ENCODE measurements around the gene CCDC47.
"Not testable (repeated sequence)": the region's sequence is repeated elsewhere in the genome, so short reads cannot be mapped to it uniquely, and the experiment has no call there.

Gene CCDC47

GRCh38 chr17:63773272-63774140 is at the start of gene CCDC47:
Gene CCDC47 (minus strand): TSS chr17:63773597. CDS start chr17:63766175, 7,422 bp downstream.
- DNase-seq (ENCODE audit: low read depth in 2 of 2), result peak; percentile 92 to 96

GRCh38 chr17:63822537-63822936 is 49.1 kb upstream of the CCDC47 start:
- DNase-seq (ENCODE audit: low read depth in 2 of 2), result no peak

GRCh38 chr17:63821804-63822203 is 48.4 kb upstream of the CCDC47 start:
- no peak for DNase-seq (ENCODE audit: low read depth in 2 of 2)

GRCh38 chr17:63820963-63821561 is 47.7 kb upstream of the CCDC47 start:
- DNase-seq (ENCODE audit: low read depth in 2 of 2), result no peak

GRCh38 chr17:63819585-63820537 is 46.5 kb upstream of the CCDC47 start:
- no peak for DNase-seq (ENCODE audit: low read depth in 2 of 2)

GRCh38 chr17:63819131-63819530 is 45.7 kb upstream of the CCDC47 start:
- DNase-seq (ENCODE audit: low read depth in 2 of 2), result no peak

- no peak for DNase-seq (ENCODE audit: low read depth in 2 of 2)
Observed at GRCh38 chr17:63817736-63818385, 44.5 kb upstream of the CCDC47 start.

- DNase-seq (ENCODE audit: low read depth in 2 of 2), result no peak
Observed at GRCh38 chr17:63816669-63817068, 43.3 kb upstream of the CCDC47 start.

- DNase-seq (ENCODE audit: low read depth in 2 of 2), result no peak
Observed at GRCh38 chr17:63816123-63816522, 42.7 kb upstream of the CCDC47 start.

GRCh38 chr17:63809970-63810369 is 36.6 kb upstream of the CCDC47 start:
- no peak for DNase-seq (ENCODE audit: low read depth in 2 of 2)

GRCh38 chr17:63805591-63805990 is 32.2 kb upstream of the CCDC47 start:
- DNase-seq (ENCODE audit: low read depth in 2 of 2), result no peak

- DNase-seq (ENCODE audit: low read depth in 2 of 2), result no peak
Observed at GRCh38 chr17:63804328-63804727, 30.9 kb upstream of the CCDC47 start.

GRCh38 chr17:63800783-63801182 is 27.4 kb upstream of the CCDC47 start:
- DNase-seq (ENCODE audit: low read depth in 2 of 2), result no peak

GRCh38 chr17:63798572-63799106 is 25.2 kb upstream of the CCDC47 start:
- no peak for DNase-seq (ENCODE audit: low read depth in 2 of 2)

GRCh38 chr17:63796375-63796774 is 23.0 kb upstream of the CCDC47 start:
- DNase-seq (ENCODE audit: low read depth in 2 of 2), result not testable (repeated sequence)

- no peak for DNase-seq (ENCODE audit: low read depth in 2 of 2)
Observed at GRCh38 chr17:63792055-63792729, 18.8 kb upstream of the CCDC47 start.

GRCh38 chr17:63790057-63790456 is 16.7 kb upstream of the CCDC47 start:
- no peak for DNase-seq (ENCODE audit: low read depth in 2 of 2)

GRCh38 chr17:63786971-63787711 is 13.7 kb upstream of the CCDC47 start:
- no peak for DNase-seq (ENCODE audit: low read depth in 2 of 2)

GRCh38 chr17:63786117-63786516 is 12.7 kb upstream of the CCDC47 start:
- DNase-seq (ENCODE audit: low read depth in 2 of 2), result no peak

GRCh38 chr17:63785556-63785955 is 12.2 kb upstream of the CCDC47 start:
- no peak for DNase-seq (ENCODE audit: low read depth in 2 of 2)

Data from stimulated activated CD4-positive, alpha-beta T cell treated with anti-CD3 and anti-CD28 coated beads, Interleukin-1b, Interleukin-23, amount 100 ng/mL, for 4 hours (primary cell).